Anterior cingulate cortex (tissue), 58 donors: ENCODE results near the gene PTPRJ.
"Not testable (repeated sequence)": the region's sequence is repeated elsewhere in the genome, so short reads cannot be mapped to it uniquely, and the experiment has no call there.

Experiments used
- DNase-seq, 58 donors: peaks; one replicate each; lab custom pipeline; 2025; lab: John Stamatoyannopoulos, UW

Gene PTPRJ

DNA sequence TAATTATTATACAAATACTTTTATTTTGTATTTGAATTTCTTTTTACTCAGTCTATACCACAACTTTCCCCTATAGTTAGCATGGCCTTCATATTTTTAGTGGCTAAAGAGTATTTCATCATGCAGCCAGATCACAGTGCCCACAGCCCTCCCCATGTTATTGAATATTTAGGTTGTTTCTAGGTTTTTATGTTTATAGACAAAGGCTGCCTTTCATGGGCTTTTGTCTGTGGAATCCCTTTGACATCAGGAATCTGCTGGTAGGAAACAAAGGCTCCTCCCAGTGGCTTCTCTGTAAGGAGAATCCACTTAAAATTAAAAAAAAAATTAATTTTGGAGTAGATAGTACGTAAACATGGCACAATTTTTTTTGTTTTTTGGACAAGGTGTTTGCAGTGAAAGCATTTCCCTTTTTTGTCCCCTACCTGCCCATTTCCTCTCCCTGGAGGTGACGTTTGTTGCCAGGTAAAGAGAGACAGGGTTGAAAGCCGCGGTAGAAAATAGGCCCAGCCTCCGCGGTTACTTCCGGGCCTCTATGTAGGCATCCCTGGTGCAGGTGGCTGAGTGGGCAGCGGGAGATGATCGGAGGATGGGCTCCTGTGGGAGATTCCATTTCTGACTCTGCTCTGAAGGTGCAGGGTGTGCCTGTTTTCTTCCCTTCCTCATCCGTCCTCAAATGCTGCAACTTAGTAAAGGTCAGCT lies 154.0 kb downstream of the PTPRJ start:
- no peak for DNase-seq

DNA sequence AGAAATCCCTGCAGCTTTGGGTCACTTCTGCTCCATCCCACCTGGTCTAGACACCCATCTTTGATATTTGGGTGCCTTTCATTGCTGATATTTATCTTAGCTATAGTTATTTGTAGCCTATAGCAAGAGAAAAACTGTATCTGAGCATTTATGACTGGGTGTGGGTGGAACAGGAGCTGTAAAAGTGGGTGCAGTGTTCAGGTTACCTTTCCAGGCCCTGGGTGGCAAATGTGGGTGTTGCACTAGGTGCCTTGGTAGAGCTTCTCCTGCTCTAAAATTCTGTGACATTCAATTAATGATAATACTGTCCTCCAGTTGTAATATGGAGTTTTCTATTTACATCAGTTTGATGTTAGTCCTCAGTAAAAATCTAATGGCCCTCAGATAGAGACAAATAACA lies 157.9 kb downstream of the PTPRJ start:
- DNase-seq, result no peak

DNA sequence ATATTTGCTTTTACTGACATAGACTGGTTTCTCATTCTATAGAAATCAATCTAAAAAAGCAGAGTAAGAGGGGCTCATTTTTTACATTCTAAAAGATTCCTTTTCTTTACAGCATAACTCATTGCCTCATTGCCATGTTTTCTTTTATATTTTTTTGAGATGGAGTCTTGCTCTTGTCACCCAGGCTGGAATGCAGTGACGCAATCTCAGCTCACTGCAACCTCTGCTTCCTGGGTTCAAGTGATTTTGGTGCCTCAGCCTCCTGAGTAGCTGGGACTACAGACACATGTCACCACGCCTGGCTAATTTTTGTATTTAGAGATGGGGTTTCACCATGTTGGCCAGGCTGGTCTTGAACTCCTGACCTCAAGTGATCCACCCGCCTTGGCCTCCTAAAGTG lies 159.5 kb downstream of the PTPRJ start:
- not testable (repeated sequence) for DNase-seq

DNA sequence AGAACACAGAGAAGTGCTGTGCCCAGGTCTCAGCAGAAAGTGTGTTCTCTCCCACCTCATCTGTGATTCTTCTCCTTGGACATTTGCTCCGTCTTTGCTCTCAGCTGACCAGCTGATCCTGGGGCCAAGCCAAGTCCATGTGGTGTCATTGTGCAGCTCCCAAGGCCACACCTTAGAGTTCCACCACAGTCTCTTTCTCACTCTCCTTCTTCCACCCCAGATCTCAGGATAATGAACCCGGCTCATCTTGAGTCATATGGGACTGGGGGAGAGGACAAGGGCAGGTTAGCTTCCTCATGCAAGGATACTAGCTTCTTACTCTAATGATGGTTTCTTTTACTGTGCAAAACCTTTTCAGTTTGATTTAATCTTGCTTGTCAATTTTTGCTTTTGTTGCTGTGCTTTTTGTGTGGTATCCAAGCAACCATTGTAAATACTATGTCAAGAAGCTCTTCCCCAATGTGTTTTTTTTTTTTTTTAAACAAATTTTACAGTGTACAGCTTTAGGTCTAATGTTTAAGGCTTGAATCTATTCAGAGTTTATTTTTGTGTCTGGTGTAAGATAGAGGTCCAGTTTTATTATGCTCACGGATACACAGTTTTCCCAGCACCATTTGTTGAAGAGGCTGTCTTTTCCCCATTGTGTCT lies 161.2 kb downstream of the PTPRJ start:
- no peak for DNase-seq

GRCh38 chr11:48142889-48143288 lies 162.5 kb downstream of the PTPRJ start:
- DNase-seq, result no peak

- no peak for DNase-seq
Observed at GRCh38 chr11:48148749-48149148, 168.4 kb downstream of the PTPRJ start.

GRCh38 chr11:48150213-48150612 lies 169.9 kb downstream of the PTPRJ start:
- no peak for DNase-seq

DNA sequence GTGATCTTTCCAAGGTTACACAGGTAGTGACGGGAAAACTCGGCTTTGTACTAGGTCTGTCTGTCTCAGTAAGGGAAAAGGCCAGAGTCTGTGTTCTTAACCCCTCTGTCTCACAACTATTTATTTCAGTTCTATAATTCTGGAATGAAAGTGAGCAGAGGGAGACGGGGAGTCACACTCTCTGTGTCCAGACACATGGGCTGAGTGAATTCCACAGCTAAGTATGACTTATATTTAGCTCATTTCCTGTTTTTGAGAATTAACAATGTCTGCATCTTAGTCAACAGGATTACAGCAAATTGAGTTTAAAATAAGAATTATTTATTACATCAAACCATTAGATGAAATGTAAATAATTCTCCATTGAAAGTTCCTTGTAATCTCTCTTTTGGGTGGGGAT lies 173.8 kb downstream of the PTPRJ start:
- no peak for DNase-seq

GRCh38 chr11:48161951-48162884 lies 181.9 kb downstream of the PTPRJ start:
- DNase-seq, result no peak

GRCh38 chr11:48162885-48163268 lies 182.5 kb downstream of the PTPRJ start:
- no peak for DNase-seq

DNA sequence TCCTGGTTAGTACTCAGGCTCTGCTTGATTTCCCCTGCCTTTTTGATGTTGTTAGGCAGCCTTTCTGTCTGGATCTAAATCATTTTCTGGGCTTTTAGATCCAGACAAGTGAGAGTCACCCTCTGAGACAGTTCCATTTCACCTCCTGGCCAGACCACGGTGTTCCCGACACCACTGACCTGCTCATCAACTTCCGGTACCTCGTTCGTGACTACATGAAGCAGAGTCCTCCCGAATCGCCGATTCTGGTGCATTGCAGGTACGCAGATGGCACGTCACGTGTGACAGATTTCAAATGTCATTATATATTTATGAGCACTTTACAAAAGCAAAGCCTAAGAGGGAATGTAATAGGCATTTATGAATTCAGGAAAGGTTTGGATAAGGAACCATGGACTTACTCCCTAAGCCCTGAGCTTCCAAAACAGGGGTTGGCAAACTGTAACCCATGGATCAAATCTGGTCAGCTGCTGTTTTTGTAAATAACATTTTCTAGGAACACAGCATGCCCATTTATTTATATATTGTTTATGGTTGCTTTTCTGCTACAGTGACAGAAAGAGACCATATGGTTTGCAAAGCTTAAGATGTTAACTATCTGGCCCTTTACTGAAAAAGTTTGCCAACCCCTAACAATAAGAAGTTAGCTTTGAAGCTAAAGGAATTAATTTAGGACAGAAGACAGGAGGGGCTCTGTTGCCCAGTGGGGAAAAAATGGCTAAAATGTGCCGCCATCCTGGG lies 183.2 kb downstream of the PTPRJ start:
- DNase-seq, result no peak

- no peak for DNase-seq
Observed at GRCh38 chr11:48164836-48165235, 184.5 kb downstream of the PTPRJ start.

- DNase-seq, result peak in 1 of 58 donors; percentile 19
Observed at GRCh38 chr11:48165426-48165825, 185.1 kb downstream of the PTPRJ start.

DNA sequence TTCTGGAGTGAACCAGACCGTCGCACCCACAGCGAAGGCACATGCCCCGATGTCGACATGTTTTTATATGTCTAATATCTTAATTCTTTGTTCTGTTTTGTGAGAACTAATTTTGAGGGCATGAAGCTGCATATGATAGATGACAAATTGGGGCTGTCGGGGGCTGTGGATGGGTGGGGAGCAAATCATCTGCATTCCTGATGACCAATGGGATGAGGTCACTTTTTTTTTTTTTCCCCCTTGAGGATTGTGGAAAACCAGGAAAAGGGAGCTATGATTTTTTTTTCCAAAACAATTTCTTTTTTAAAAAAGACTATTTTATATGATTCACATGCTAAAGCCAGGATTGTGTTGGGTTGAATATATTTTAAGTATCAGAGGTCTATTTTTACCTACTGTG lies 187.0 kb downstream of the PTPRJ start:
- DNase-seq, result no peak

GRCh38 chr11:48168815-48169214 lies 188.5 kb downstream of the PTPRJ start:
- DNase-seq, result no peak

GRCh38 chr11:48169259-48169658 lies 188.9 kb downstream of the PTPRJ start:
- DNase-seq, result no peak

- DNase-seq, result no peak
Observed at GRCh38 chr11:48169717-48170116, 189.4 kb downstream of the PTPRJ start.

DNA sequence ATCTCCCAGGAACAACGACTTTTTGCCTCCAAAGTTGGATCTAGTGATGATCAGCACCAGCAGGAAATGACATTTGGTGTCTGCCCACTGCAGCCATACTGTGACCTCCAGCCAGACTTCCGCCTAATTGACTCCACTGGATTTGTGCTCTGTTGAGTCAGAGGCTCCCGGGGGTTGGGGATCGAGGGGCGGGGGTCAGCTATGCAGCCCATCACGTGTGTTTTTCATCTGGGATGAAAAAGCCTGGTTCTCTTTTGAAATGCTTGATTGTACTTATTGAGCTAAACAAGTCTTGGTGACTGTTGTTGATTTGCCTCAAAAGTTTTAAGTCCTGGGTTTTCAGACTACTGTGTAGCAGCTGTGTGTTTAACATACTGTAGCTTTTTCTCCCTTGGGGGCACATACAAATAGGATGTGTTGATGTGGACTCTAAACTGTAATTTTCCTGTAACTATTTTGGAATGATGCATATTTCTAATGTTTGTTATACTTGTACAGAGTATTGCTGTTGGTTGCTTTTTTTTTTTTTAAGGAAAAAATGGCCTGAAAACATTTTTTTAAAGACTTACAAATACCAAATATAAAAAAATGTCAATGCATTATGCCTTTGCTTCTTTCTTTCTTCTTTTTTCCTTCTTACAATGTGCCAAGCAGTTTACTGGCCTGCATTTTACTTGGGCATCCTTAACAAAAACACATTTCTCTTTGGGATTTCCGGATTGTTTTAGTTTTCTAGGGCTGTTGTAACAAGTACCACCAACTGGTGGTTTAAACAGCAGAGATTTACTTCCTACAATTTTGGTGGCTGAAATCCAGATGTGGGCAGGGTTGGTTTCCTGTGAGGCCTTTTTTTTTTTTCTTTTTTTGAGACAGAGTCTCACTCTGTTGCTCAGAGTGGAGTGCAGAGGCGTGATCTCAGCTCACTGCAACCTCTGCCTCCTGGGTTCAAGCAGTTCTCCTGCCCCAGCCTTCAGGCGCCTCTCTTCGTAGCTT lies 190.2 kb downstream of the PTPRJ start:
- DNase-seq, result no peak
